Neuronal stem cell (in vitro differentiated cells): Measurements from ENCODE around the gene ZNF177.

Experiments used
- DNase-seq: peaks from one replicate; pipeline ENCODE4 v3.0.0-alpha.2; 2013; ENCODE audit warnings: low spot score
- H2AFZ ChIP-seq: one replicate; pipeline ENCODE4 v1.6.1; 2013; ENCODE audit warnings: mild to moderate bottlenecking, low read length, inconsistent platforms
- H2AK5ac ChIP-seq: 2 replicates; pipeline ENCODE4 v1.6.1; 2013; ENCODE audit warnings: low read depth, mild to moderate bottlenecking, inconsistent platforms, low read length, moderate library complexity, mixed read lengths
- H2BK120ac ChIP-seq: 2 replicates; pipeline ENCODE4 v1.6.1; 2013; ENCODE audit warnings: low read depth, mild to moderate bottlenecking, inconsistent platforms, low read length, moderate library complexity, mixed read lengths
- H2BK12ac ChIP-seq: one replicate; pipeline ENCODE4 v1.6.1; 2013; ENCODE audit warnings: low read length, inconsistent platforms
- H2BK15ac ChIP-seq: 2 replicates; pipeline ENCODE4 v1.6.1; 2013; ENCODE audit warnings: mild to moderate bottlenecking, low read length, inconsistent platforms, mixed read lengths
- H2BK5ac ChIP-seq: one replicate; pipeline ENCODE4 v1.6.1; 2013; ENCODE audit warnings: inconsistent platforms, mild to moderate bottlenecking, low read length, moderate library complexity
- H3K14ac ChIP-seq: one replicate; pipeline ENCODE4 v1.6.1; 2013; ENCODE audit warnings: low read length, inconsistent platforms
- H3K18ac ChIP-seq: 2 replicates; pipeline ENCODE4 v1.6.1; 2013; ENCODE audit warnings: low read length, inconsistent platforms
- H3K23ac ChIP-seq: 2 replicates; pipeline ENCODE4 v1.6.1; 2013; ENCODE audit warnings: low read depth, mild to moderate bottlenecking, mixed read lengths, low read length, inconsistent platforms; ENCODE audit not compliant: poor library complexity
- H3K27ac ChIP-seq: replicated peaks from 3 replicates; pipeline ENCODE4 v1.5.1; 2013; ENCODE audit warnings: low read length, inconsistent platforms
- H3K27me3 ChIP-seq, 3 experiments: 2 replicates each; pipeline ENCODE4 v1.6.1; 2013; ENCODE audit warnings: low read length in 3 of 3, mild to moderate bottlenecking in 2 of 3, inconsistent platforms in 1 of 3, low read depth in 1 of 3, mixed read lengths in 1 of 3, moderate library complexity in 1 of 3; ENCODE audit not compliant: control insufficient read depth in 3 of 3, insufficient read depth in 3 of 3
- H3K36me3 ChIP-seq, 2 donors: replicated peaks in 1 of 2; 2 replicates each; pipeline ENCODE4 v1.6.1; 2013; ENCODE audit warnings: low read length in 2 of 2; ENCODE audit not compliant: control insufficient read depth in 2 of 2, insufficient read depth in 2 of 2
- H3K4ac ChIP-seq: 2 replicates; pipeline ENCODE4 v1.6.1; 2013; ENCODE audit warnings: inconsistent platforms, mild to moderate bottlenecking, low read length, moderate library complexity
- H3K4me1 ChIP-seq, 2 donors: 1 replicate in 1 of 2; 2 replicates in 1 of 2; pipeline ENCODE4 v1.6.1; 2013; ENCODE audit warnings: low read length in 2 of 2, low read depth in 1 of 2; ENCODE audit not compliant: control insufficient read depth in 2 of 2, insufficient read depth in 1 of 2
- H3K4me2 ChIP-seq: one replicate; pipeline ENCODE4 v1.6.1; 2013; ENCODE audit warnings: mild to moderate bottlenecking, low read length, inconsistent platforms; ENCODE audit not compliant: insufficient read depth, poor library complexity, severe bottlenecking
- H3K4me3 ChIP-seq, 2 donors: 2 replicates each; pipeline ENCODE4 v1.5.1; 2013; ENCODE audit warnings: low read length in 2 of 2, mild to moderate bottlenecking in 2 of 2, inconsistent platforms in 1 of 2, moderate library complexity in 1 of 2
- H3K79me1 ChIP-seq: one replicate; pipeline ENCODE4 v1.6.1; 2013; ENCODE audit warnings: low read depth, mild to moderate bottlenecking, inconsistent platforms, low read length, moderate library complexity
- H3K9ac ChIP-seq: one replicate; pipeline ENCODE4 v1.6.1; 2013; ENCODE audit warnings: mild to moderate bottlenecking, low read depth, low read length, inconsistent platforms; ENCODE audit not compliant: poor library complexity
- H3K9me3 ChIP-seq, 2 donors: replicated peaks in 1 of 2; 2 replicates each; pipeline versions ENCODE3 to v1.6.1; 2013; ENCODE audit warnings: low read length in 2 of 2, mild to moderate bottlenecking in 2 of 2, inconsistent platforms in 1 of 2, low read depth in 1 of 2, mixed read lengths in 1 of 2, moderate library complexity in 1 of 2; ENCODE audit not compliant: control insufficient read depth in 2 of 2, insufficient read depth in 1 of 2
- H4K8ac ChIP-seq: one replicate; pipeline ENCODE4 v1.6.1; 2013; ENCODE audit warnings: low read depth, mild to moderate bottlenecking, inconsistent platforms, low read length, moderate library complexity
- H4K91ac ChIP-seq: one replicate; pipeline ENCODE4 v1.6.1; 2013; ENCODE audit warnings: low read length, low read depth, mild to moderate bottlenecking, inconsistent platforms; ENCODE audit not compliant: poor library complexity
- WGBS, 2 donors: extraction: QIAGEN DNeasy Blood & Tissue Kit; methylation state at CpG; one replicate each; pipeline ENCODE4 v1.1.7; 2013; ENCODE audit warnings: missing lambda C conversion rate in 2 of 2, mixed read lengths in 1 of 2; ENCODE audit not compliant: insufficient read length in 2 of 2, insufficient replicate concordance in 1 of 2; ENCODE audit errors: extremely low coverage in 2 of 2; 5-methylcytosine and 5-hydroxymethylcytosine counted together

The ZNF177 gene

GRCh38 chr19:9329999-9330398, 32.8 kb upstream of the ZNF177 start:
- no peak for DNase-seq
- no peak overlapping the region for H2BK120ac ChIP-seq
- peaks cover 15 to 31% of the 10 kb centered on the region in 2 donors for H3K36me3 ChIP-seq
- H2BK15ac ChIP-seq: no peak overlapping the region
- H3K27me3 ChIP-seq: no peaks in the 10 kb centered on the region
- H3K9ac ChIP-seq: no peak overlapping the region
- no peak overlapping the region for H3K4me2 ChIP-seq
- no peak overlapping the region for H4K8ac ChIP-seq
- H4K91ac ChIP-seq: no peak overlapping the region
- H3K4ac ChIP-seq: no peak overlapping the region
- H2AK5ac ChIP-seq: no peak overlapping the region
- no peak overlapping the region for H2BK5ac ChIP-seq
- H3K18ac ChIP-seq: no peak overlapping the region
- no peak overlapping the region for H2AFZ ChIP-seq
- no peaks in the 10 kb centered on the region for H3K4me1 ChIP-seq
- H3K4me3 ChIP-seq: no peak overlapping the region
- H3K23ac ChIP-seq: no peak overlapping the region
- peaks cover 5% of the 10 kb centered on the region for H3K79me1 ChIP-seq
- H3K9me3 ChIP-seq: peaks cover 23 to 86% of the 10 kb centered on the region in 2 donors
- no peak overlapping the region for H3K27ac ChIP-seq
- no peak overlapping the region for H3K14ac ChIP-seq
- H2BK12ac ChIP-seq: no peak overlapping the region

GRCh38 chr19:9342610-9343304, 20.1 kb upstream of the ZNF177 start:
- H3K4ac ChIP-seq: no peak overlapping the region
- no peak overlapping the region for H2BK120ac ChIP-seq
- no CpG with 5 or more reads among the region's 6 CpGs for WGBS, 2 donors
- H3K18ac ChIP-seq: no peak overlapping the region
- no peak overlapping the region for H2AFZ ChIP-seq
- H2BK12ac ChIP-seq: no peak overlapping the region
- no peak overlapping the region for H3K27ac ChIP-seq
- no peaks in the 10 kb centered on the region for H3K27me3 ChIP-seq
- no peaks in the 10 kb centered on the region for H3K4me1 ChIP-seq
- peaks cover 32 to 48% of the 10 kb centered on the region in 2 donors for H3K36me3 ChIP-seq
- no peak overlapping the region for H3K9ac ChIP-seq
- no peak overlapping the region for H2BK5ac ChIP-seq
- no peak overlapping the region for H3K4me2 ChIP-seq
- peaks cover 43 to 80% of the 10 kb centered on the region in 2 donors for H3K9me3 ChIP-seq
- H3K79me1 ChIP-seq: peaks cover 2% of the 10 kb centered on the region
- no peak overlapping the region for H4K91ac ChIP-seq
- H3K23ac ChIP-seq: no peak overlapping the region
- H2AK5ac ChIP-seq: no peak overlapping the region
- H3K14ac ChIP-seq: no peak overlapping the region
- no peak for DNase-seq
- H4K8ac ChIP-seq: no peak overlapping the region
- H2BK15ac ChIP-seq: no peak overlapping the region
- no peak overlapping the region for H3K4me3 ChIP-seq

- Histone ChIP-seq H4K8ac (no peak overlapping the region), H3K14ac (no peak overlapping the region), H3K4me3 (no peak overlapping the region), H4K91ac (no peak overlapping the region), H2AFZ (no peak overlapping the region), H2AK5ac (no peak overlapping the region), H3K79me1 (no peaks in the 10 kb centered on the region), H2BK120ac (no peak overlapping the region), H3K4me1 (no peaks in the 10 kb centered on the region), H2BK12ac (no peak overlapping the region), H3K27me3 (no peaks in the 10 kb centered on the region), H2BK5ac (no peak overlapping the region), H3K23ac (no peak overlapping the region), H3K36me3 (peaks cover 29 to 34% of the 10 kb centered on the region in 2 donors), H3K4ac (no peak overlapping the region), H3K18ac (no peak overlapping the region), H3K4me2 (no peak overlapping the region), H2BK15ac (no peak overlapping the region), H3K27ac (no peak overlapping the region), H3K9ac (no peak overlapping the region), H3K9me3 (peaks cover 38 to 78% of the 10 kb centered on the region in 2 donors)
- DNase-seq: no peak
- WGBS, 2 donors: no CpG with 5 or more reads among the region's 2 CpGs
Measured at GRCh38 chr19:9345005-9345404, 17.8 kb upstream of the ZNF177 start.

- Histone ChIP-seq H3K79me1 (no peaks in the 10 kb centered on the region), H3K27me3 (no peaks in the 10 kb centered on the region), H3K9me3 (peaks cover 26 to 72% of the 10 kb centered on the region in 2 donors), H2AK5ac (no peak overlapping the region), H3K4me1 (no peaks in the 10 kb centered on the region), H2BK120ac (no peak overlapping the region), H2BK5ac (no peak overlapping the region), H2BK12ac (no peak overlapping the region), H3K18ac (no peak overlapping the region), H2AFZ (no peak overlapping the region), H2BK15ac (no peak overlapping the region), H3K4me2 (no peak overlapping the region), H3K4ac (no peak overlapping the region), H3K9ac (no peak overlapping the region), H3K4me3 (no peak overlapping the region), H4K8ac (no peak overlapping the region), H3K23ac (no peak overlapping the region), H3K36me3 (peaks cover 7 to 15% of the 10 kb centered on the region in 2 donors), H3K14ac (no peak overlapping the region), H3K27ac (no peak overlapping the region), H4K91ac (no peak overlapping the region)
- WGBS, 2 donors: no CpG with 5 or more reads among the region's 3 CpGs
- no peak for DNase-seq
Measured at GRCh38 chr19:9348253-9348652, 14.6 kb upstream of the ZNF177 start.
